Left kidney (tissue), 2 donors: Measurements from ENCODE around the gene GTPBP6. TPM values are rescaled to one million over a fixed set of nuclear protein-coding genes. Genes with fewer than 3 reads are reported as not detected.
"Not testable (repeated sequence)": the region's sequence is repeated elsewhere in the genome, so short reads cannot be mapped to it uniquely, and the experiment has no call there.

Source experiments
- DNase-seq: peaks from one replicate; pipeline ENCODE4 v3.0.0-alpha.2; 2013
- polyA plus RNA-seq: library from polyadenylated mRNA; unstranded; fragments of 120-200 nt; gene quantifications from one replicate; pipeline ENCODE4 v1.2.1, GENCODE V29; 2013; ENCODE audit not compliant: insufficient read length

Gene GTPBP6
- polyA plus RNA-seq, 1 donor, result 40.7 TPM

- DNase-seq, result no peak
These were observed 35.3 kb upstream of the GTPBP6 start for GRCh38 chrX:353566-354535.

GRCh38 chrX:352582-353314 lies 34.2 kb upstream of the GTPBP6 start:
- no peak for DNase-seq

- no peak for DNase-seq
These were observed 33.6 kb upstream of the GTPBP6 start for GRCh38 chrX:352181-352580.

GRCh38 chrX:351736-352135 lies 33.1 kb upstream of the GTPBP6 start:
- no peak for DNase-seq

GRCh38 chrX:351324-351641 lies 32.7 kb upstream of the GTPBP6 start:
- not testable (repeated sequence) for DNase-seq

GRCh38 chrX:350534-351323 lies 32.1 kb upstream of the GTPBP6 start:
- DNase-seq, result no peak

- DNase-seq, result no peak
These were observed 31.5 kb upstream of the GTPBP6 start for GRCh38 chrX:350148-350533.

- DNase-seq, result no peak
These were observed 31.1 kb upstream of the GTPBP6 start for GRCh38 chrX:349702-350101.

GRCh38 chrX:349196-349595 lies 30.6 kb upstream of the GTPBP6 start:
- no peak for DNase-seq

GRCh38 chrX:348461-349117 lies 30.0 kb upstream of the GTPBP6 start:
- no peak for DNase-seq

- DNase-seq, result no peak
These were observed 28.9 kb upstream of the GTPBP6 start for GRCh38 chrX:347351-348117.

GRCh38 chrX:346034-346813 lies 27.6 kb upstream of the GTPBP6 start:
- no peak for DNase-seq

- no peak for DNase-seq
These were observed 26.7 kb upstream of the GTPBP6 start for GRCh38 chrX:345020-345925.

- no peak for DNase-seq
These were observed 25.8 kb upstream of the GTPBP6 start for GRCh38 chrX:344371-344901.

- DNase-seq, result no peak
These were observed 23.0 kb upstream of the GTPBP6 start for GRCh38 chrX:341541-342101.

GRCh38 chrX:340641-341423 lies 22.2 kb upstream of the GTPBP6 start:
- no peak for DNase-seq

GRCh38 chrX:340121-340520 lies 21.5 kb upstream of the GTPBP6 start:
- no peak for DNase-seq
